GM18867 (cell line): ENCODE data around the gene GABPB2.

Experiments used
- ATAC-seq: cut with Tn5 transposase; IDR thresholded peaks from one replicate; pipeline ENCODE4 v1.9.1; 2021; ENCODE audit warnings: mild to moderate bottlenecking, moderate library complexity; ENCODE audit not compliant: unreplicated experiment

GABPB2 gene

DNA sequence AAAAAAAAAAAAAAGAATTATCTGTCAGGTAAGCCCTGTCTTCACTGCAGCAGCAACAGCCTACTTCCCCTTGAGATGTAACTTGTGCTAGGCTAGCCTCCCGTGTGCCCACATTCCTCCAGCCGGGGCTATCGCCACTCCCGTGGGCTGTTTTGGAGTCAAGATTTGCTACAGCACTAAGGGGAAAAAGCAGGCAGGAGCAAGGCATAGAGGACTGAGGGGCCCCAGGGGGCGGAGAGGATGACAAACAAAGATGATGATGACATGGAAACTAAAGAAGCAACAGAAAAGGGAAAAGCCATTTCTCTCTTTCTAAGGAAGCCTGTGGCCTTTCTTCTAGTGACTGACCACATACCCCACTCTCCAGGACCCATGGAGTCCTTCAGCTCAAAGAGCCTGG, 87.8 kb downstream of the GABPB2 start:
- no peak for ATAC-seq

DNA sequence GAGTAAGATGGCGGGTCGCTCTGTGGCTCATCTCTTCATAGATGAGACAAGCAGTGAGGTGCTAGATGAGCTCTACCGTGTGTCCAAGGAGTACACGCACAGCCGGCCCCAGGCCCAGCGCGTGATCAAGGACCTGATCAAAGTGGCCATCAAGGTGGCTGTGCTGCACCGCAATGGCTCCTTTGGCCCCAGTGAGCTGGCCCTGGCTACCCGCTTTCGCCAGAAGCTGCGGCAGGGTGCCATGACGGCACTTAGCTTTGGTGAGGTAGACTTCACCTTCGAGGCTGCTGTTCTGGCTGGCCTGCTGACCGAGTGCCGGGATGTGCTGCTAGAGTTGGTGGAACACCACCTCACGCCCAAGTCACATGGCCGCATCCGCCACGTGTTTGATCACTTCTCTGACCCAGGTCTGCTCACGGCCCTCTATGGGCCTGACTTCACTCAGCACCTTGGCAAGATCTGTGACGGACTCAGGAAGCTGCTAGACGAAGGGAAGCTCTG, 88.2 kb downstream of the GABPB2 start:
- ATAC-seq: no peak

DNA sequence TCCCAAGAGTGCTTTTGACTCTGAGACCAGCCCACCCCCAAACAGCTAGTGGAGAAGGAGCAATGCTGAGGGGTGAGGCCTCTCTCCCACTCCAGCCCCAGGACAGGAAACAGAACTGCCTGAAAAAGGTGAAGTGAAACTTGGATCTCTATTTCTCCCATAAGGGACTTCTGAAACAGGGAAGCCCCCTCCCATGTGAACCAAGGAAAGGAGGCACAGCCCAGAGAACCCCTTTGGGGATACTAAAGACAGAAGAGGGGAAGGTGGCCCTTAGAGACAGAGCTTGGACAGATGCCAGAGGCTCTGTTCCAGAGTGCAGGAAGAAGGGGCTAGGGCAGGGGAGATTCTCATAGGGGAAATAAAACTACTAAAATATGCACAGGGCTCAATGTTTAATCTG, 88.8 kb downstream of the GABPB2 start:
- no peak for ATAC-seq

DNA sequence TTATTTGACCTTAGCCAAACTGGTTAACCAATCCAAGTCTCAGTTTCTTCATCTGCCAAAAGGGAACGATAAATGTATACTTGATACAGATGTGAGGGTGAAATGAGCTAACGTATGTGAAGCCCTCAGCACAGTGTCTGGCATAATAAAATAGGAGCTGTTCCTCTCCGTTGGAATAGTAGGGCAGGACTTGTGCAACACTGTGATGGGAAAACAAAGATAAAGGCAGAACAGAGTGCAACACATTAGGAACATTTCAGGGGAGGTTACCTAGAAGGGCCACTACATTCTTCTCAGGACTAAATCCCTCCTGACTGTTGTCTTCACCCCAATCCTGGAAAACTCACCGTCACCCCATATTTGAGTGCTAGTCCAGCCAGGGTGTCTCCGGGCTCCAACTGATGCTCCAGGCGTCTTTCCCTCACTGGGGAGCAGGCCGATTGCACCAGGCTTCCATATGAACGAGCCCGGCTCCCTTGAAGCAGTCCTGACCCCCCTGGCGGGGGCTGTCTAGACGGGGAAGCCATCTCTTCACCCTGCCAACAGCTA, 94.2 kb downstream of the GABPB2 start:
- ATAC-seq: no peak

DNA sequence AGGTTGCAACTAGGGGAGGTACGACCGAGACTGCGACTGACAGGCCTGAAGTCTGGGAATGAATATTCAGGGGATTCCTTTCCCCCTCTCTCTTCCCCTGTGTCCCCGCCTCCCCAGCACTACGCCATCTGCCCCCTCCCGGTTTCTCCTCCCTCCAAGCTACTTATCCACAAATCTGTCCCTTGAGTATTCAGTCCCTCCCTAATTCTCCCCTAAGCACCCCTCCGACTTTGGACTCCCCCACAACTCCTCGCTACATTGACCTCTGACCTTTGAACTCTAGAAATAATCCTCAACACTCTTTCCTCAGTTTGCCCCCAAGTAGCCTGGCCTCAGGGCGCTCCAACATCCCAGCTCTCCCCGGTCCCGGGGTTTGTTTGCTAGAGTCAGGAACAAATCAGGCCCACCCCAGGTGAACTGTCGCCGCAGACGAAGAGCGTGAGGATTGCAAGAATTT, 94.7 kb downstream of the GABPB2 start:
- ATAC-seq: no peak

DNA sequence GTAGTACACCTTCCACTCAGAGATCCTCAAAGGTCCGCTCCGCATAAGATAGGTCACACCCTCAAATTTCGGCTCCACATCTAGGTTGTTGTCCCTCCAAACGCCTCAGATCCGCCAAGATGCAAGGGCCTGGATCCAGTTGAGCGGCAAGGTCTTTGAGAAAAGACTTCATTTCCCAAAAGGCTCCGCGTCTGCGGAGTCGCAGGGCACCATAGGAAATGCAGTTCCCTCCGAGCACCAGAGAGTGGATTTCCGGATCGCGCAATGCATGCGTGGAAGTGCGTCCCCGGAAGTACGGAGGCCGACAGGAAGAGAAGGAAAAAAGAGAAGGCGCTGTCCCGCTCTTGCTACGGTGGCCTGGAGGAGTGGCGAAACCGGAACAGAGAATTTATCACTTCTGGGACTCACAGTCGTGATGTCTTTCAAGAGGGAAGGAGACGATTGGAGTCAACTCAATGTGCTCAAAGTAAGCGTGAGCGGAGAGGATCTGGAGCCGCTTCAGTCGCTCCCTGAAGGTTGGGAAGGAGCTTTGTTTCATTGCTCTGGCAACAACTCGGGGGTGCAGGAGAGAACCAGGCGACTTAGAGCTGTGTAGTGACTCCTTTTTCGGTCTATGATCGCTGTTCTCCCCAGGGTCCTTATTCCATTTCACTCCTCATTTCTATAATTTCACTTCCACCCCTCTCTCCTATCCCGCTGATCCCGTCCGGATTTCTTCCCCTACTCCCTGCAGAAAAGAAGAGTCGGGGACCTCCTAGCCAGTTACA, 95.4 kb downstream of the GABPB2 start, which contains the start of the genes LYSMD1 and SCNM1:
TSS of gene LYSMD1 (minus strand) at position 165 of the 767 bp plus-strand sequence. CDS start 644 bp downstream, outside the sequence.
TSS of gene SCNM1 (plus strand) at position 407 of the 767 bp plus-strand sequence. CDS start at position 416, 9 bp downstream.
- ATAC-seq: peak; percentile 84

DNA sequence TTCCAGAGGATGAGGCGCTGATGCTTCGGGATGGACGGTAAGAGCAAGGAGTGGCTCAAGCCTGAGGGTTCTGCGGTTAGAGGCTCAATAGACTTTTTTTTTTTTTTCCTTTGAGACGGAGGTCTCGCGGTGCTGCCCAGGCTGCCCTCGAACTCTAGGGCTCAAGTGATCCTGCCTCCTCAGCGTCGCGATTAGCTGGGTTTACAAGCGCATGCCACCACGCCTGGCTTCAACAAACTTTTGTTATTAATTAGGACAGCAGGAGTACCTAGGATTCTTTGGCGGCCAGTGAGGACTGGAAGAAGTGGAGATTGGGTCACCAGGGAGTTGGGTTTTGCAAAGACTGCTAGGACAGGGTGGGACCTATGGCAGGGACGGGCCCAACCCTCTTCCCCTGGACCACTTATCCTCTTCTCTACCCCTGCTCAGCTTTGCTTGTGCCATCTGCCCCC, 96.0 kb downstream of the GABPB2 start:
- no peak for ATAC-seq

DNA sequence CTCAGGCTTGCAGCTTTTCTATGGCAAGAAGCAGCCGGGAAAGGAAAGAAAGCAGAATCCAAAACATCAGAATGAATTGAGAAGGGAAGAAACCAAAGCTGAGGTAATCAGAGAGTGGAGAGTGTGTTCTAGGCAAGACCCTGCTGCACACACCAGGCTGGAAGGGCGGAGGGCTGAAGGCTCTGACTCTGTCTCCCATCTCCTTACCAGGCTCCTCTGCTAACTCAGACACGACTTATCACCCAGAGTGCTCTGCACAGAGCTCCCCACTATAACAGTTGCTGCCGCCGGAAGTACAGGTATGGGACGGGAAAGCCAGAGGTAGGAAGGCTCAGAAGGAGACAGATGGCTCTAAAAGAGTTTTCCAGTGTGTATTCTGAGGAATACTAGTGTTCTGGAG, 96.6 kb downstream of the GABPB2 start:
- no peak for ATAC-seq

DNA sequence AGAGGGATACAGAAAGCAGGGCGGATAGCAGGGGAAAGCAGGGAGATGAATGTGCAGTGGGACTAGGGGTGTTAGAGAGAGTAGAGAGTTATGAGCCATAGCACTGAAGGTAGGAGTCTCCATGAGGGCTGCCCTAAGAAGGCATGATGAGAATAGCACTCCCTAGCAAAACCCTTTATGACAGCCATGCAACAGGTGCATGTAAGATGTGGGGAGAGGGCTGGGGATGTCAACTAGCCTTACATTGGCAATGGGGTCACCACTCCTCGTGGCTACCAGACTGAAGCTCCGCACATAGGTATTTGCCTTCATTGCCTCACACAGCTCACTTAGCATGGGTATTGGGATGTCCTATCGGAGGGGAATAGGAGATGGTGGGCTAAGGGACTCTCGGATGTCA, 100.6 kb downstream of the GABPB2 start:
- ATAC-seq: no peak
